Aorta (tissue), 5 donors: ENCODE results near the gene ETFB. TPM values are rescaled to one million over a fixed set of nuclear protein-coding genes. Genes with fewer than 3 reads are reported as not detected.

ENCODE experiments used
- ATAC-seq: fragments of 200-7000 bp; cut with Tn5 transposase; one replicate; pipeline ENCODE4 v1.9.1; 2022; ENCODE audit warnings: moderate library complexity; ENCODE audit not compliant: low FRiP score
- DNase-seq, 2 donors: peaks; one replicate each; pipeline ENCODE4 v3.0.0-alpha.2; 2020
- H3K27ac ChIP-seq, 2 donors: one replicate each; pipeline ENCODE4 v1.5.1; 2013; ENCODE audit warnings: low read length in 2 of 2, mild to moderate bottlenecking in 2 of 2, moderate library complexity in 2 of 2, control low read depth in 1 of 2, inconsistent platforms in 1 of 2, low read depth in 1 of 2
- H3K27me3 ChIP-seq, 2 donors: one replicate each; pipeline ENCODE4 v1.6.1; 2013; ENCODE audit warnings: control low read depth in 1 of 2, low read length in 1 of 2, mild to moderate bottlenecking in 1 of 2, moderate library complexity in 1 of 2; ENCODE audit not compliant: insufficient read depth in 2 of 2, control insufficient read depth in 1 of 2
- H3K36me3 ChIP-seq, 2 donors: one replicate each; pipeline ENCODE4 v1.6.1; 2013; ENCODE audit warnings: control low read depth in 1 of 2, low read length in 1 of 2, mild to moderate bottlenecking in 1 of 2; ENCODE audit not compliant: insufficient read depth in 2 of 2, control insufficient read depth in 1 of 2
- H3K4me1 ChIP-seq, 2 donors: one replicate each; pipeline ENCODE4 v1.6.1; 2013; ENCODE audit warnings: low read length in 2 of 2, control low read depth in 1 of 2, mild to moderate bottlenecking in 1 of 2, moderate library complexity in 1 of 2; ENCODE audit not compliant: insufficient read depth in 2 of 2, control insufficient read depth in 1 of 2
- H3K4me3 ChIP-seq, 2 donors: one replicate each; pipeline ENCODE4 v1.5.1; 2013; ENCODE audit warnings: low read length in 2 of 2, control low read depth in 1 of 2, mild to moderate bottlenecking in 1 of 2
- H3K9me3 ChIP-seq: one replicate; pipeline ENCODE4 v1.6.1; 2013; ENCODE audit warnings: mild to moderate bottlenecking, low read length; ENCODE audit not compliant: control insufficient read depth
- WGBS, 2 donors: extraction: QIAGEN DNeasy Blood & Tissue Kit; methylation state at CpG; one replicate each; pipeline ENCODE4 v1.1.7; 2013; 5-methylcytosine and 5-hydroxymethylcytosine counted together
- intact Hi-C, 2 donors: fragments of 100-400 bp; cut with DNase I; formaldehyde crosslinking; loops; one replicate each; pipeline versions ENCODE4 v1.14.2 to v1.15.0; 2022
- polyA plus RNA-seq, 2 donors: library from polyadenylated mRNA; stranded (reverse); fragments of 200-250 nt; gene quantifications; one replicate each; pipeline ENCODE4 v1.2.3, GENCODE V29; 2013
- total RNA-seq, 2 donors: library from RNA; stranded (reverse); fragmentation: NEBNext Ultra II Directional; extraction: Animal tissue kit (Norgen Biotek cat#: 25700); gene quantifications; one replicate each; pipeline ENCODE4 v1.2.1, GENCODE V29; 2021
- donor health status: healthy with polysubstance abuse.
- donor health status: Bipolar disorder and iron deficiency.
- donor health status: DM: no; HTN: no; CAD: no.
- donor health status: DM: no; HTN: no; CAD: no.
- donor health status: DM: yes; HTN: yes; CAD: no.

Gene ETFB
- total and polyA plus RNA-seq, 4 donors = 41.5 to 110 (median 73.4) TPM

DNA sequence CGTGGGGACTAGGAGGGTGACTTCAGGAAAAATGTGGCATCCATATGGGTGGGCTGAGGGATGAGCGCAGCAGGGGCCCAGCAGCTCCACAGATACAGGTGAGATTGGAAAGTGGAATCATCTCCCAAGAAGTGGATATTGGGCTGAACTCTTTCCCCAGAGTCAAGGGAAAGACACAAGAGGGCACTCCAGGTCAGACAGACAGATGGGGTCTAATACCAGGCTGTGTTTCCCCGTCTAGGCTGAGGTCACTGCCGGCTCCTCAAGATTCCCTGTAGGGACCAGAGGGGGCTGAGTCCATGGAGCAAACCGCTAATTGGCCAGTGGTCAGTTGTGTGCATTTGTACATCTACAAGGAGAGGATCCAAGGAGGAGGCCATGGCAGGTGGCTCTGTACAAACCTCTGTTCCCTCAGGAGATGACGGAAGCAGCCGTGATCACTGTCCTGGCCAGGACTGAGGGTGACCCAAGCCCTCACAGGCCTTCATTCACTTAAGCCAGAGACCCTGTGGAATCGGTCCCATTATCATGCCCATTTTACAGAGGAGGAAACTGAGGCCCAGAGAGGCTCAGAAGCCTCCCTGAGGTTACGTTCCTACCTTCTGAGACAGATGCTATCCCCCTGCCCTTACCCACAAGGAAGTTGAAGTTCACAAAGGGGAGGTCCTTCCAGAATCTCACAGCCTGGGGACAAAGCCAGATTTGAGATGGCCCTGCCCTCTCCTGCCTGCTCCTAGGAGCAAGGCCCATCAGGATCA is 69.7 kb downstream of the ETFB start:
- Histone ChIP-seq H3K4me1 (no peaks in the 10 kb centered on the region), H3K36me3 (no peaks in the 10 kb centered on the region), H3K27ac (no peak overlapping the region), H3K27me3 (no peaks in the 10 kb centered on the region), H3K4me3 (no peak overlapping the region), H3K9me3 (no peaks in the 10 kb centered on the region)
- 48 to 54% methylated on average over 9 of the region's 9 CpGs for WGBS, 2 donors
- no peak for ATAC-seq
- DNase-seq = no peak
- intact Hi-C loops = no loop called here

DNA sequence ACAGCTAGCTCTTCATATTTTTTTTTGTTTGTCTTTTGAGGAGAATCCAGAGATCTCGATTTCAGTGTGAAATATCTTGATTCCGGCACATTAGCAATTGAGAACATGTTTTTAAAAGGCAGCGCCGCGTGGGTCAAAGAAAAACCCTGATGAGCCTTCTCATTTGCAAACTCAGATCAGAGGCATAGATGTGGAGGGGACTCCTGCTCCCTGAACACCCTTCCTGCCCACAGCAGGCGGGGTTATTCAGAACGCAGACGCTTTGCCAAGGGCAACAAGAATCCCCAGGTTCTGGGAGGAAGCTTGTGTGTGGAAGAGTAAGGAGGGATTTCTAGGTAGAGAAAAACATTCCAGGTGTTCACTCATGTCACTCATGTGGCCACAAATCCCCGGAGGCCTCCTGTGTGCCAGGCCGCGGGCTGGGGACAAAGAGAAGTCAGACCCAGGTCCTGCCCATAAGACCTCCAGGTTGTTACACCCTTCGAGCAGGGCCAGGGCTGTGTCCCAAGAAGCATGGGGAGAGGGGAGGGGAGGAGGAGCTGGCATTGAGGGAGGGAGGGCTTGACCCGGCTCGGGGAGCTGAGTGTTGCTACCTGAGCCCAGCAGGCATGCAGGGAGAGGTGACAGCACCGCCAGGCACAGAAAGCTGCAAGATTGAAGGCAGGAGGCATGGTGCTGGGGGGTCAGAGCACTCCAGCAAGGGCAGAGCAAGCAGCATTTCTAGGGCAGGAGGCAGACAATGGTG is 70.6 kb downstream of the ETFB start:
- H3K27ac ChIP-seq = no peak overlapping the region
- DNase-seq (no peak), ATAC-seq (no peak)
- no peaks in the 10 kb centered on the region for H3K4me1 ChIP-seq
- intact Hi-C loops = no loop called here
- WGBS, 2 donors = 22 to 32% methylated on average over 15 of the region's 15 CpGs
- no peaks in the 10 kb centered on the region for H3K36me3 ChIP-seq
- H3K9me3 ChIP-seq = no peaks in the 10 kb centered on the region
- no peaks in the 10 kb centered on the region for H3K27me3 ChIP-seq
- no peak overlapping the region for H3K4me3 ChIP-seq

Other genes with a start within 250 kb of the ETFB start
- 10 to 100 TPM; 10.4 to 11.5 TPM for gene SIGLEC9, start 241.5 kb downstream of the ETFB start, total RNA-seq
- 1 to 10 TPM; 1.1 to 6.3 TPM for gene SIGLEC9, start 241.5 kb downstream of the ETFB start, polyA plus RNA-seq
- gene SIGLEC7, start 224.1 kb downstream of the ETFB start, total RNA-seq = 1 to 10 TPM; 3.0 to 4.5 TPM
- 1 to 10 TPM in 1 of 2 donors, under 1 TPM in 1; 0.97 to 2.3 TPM for gene SIGLEC7, start 224.1 kb downstream of the ETFB start, polyA plus RNA-seq
- 10 to 100 TPM in 1 of 2 donors, 1 to 10 TPM in 1; 7.7 to 15.0 TPM for gene CD33, start 141.3 kb downstream of the ETFB start, total RNA-seq
- 1 to 10 TPM; 1.4 to 7.9 TPM for gene CD33, start 141.3 kb downstream of the ETFB start, polyA plus RNA-seq
- gene SIGLECL1, start 115.3 kb downstream of the ETFB start, total RNA-seq = not detected
- gene SIGLECL1, start 115.3 kb downstream of the ETFB start, polyA plus RNA-seq = not detected
- gene IGLON5, start 54.7 kb downstream of the ETFB start, total RNA-seq = under 1 TPM; 0.24 to 0.26 TPM
- gene IGLON5, start 54.7 kb downstream of the ETFB start, polyA plus RNA-seq = under 1 TPM in 1 of 2 donors, not detected in 1; 0.13 TPM
- 1 to 10 TPM; 1.7 to 2.0 TPM for gene VSIG10L, start 24.2 kb downstream of the ETFB start, total RNA-seq
- gene VSIG10L, start 24.2 kb downstream of the ETFB start, polyA plus RNA-seq = 1 to 10 TPM in 1 of 2 donors, under 1 TPM in 1; 0.25 to 7.2 TPM
- under 1 TPM in 1 of 2 donors, not detected in 1; 0.87 TPM for gene CLDND2, start 2.6 kb upstream of the ETFB start, total RNA-seq
- 1 to 10 TPM; 2.0 to 3.5 TPM for gene CLDND2, start 2.6 kb upstream of the ETFB start, polyA plus RNA-seq
- 1 to 10 TPM; 3.3 to 6.7 TPM for gene NKG7, start 6.3 kb upstream of the ETFB start, total RNA-seq
- under 1 TPM; 0.38 to 0.59 TPM for gene NKG7, start 6.3 kb upstream of the ETFB start, polyA plus RNA-seq
- not detected for gene LIM2, start 21.6 kb upstream of the ETFB start, total RNA-seq
- not detected for gene LIM2, start 21.6 kb upstream of the ETFB start, polyA plus RNA-seq
- not detected for gene C19orf84, start 24.2 kb upstream of the ETFB start, total RNA-seq
- gene C19orf84, start 24.2 kb upstream of the ETFB start, polyA plus RNA-seq = not detected
- gene SIGLEC10, start 51.3 kb upstream of the ETFB start, total RNA-seq = 1 to 10 TPM; 4.0 to 4.6 TPM
- gene SIGLEC10, start 51.3 kb upstream of the ETFB start, polyA plus RNA-seq = 1 to 10 TPM; 1.2 to 4.6 TPM
- under 1 TPM; 0.16 to 0.69 TPM for gene SIGLEC8, start 92.1 kb upstream of the ETFB start, total RNA-seq
- 1 to 10 TPM in 1 of 2 donors, under 1 TPM in 1; 0.15 to 1.1 TPM for gene SIGLEC8, start 92.1 kb upstream of the ETFB start, polyA plus RNA-seq
- not detected for gene CEACAM18, start 112.2 kb upstream of the ETFB start, total RNA-seq
- gene CEACAM18, start 112.2 kb upstream of the ETFB start, polyA plus RNA-seq = under 1 TPM in 1 of 2 donors, not detected in 1; 0.63 TPM
- gene SIGLEC12, start 135.4 kb upstream of the ETFB start, total RNA-seq = 1 to 10 TPM in 1 of 2 donors, not detected in 1; 2.0 TPM
- gene SIGLEC12, start 135.4 kb upstream of the ETFB start, polyA plus RNA-seq = under 1 TPM in 1 of 2 donors, not detected in 1; 0.75 TPM
- gene SIGLEC6, start 165.3 kb upstream of the ETFB start, total RNA-seq = 1 to 10 TPM in 1 of 2 donors, under 1 TPM in 1; 0.52 to 2.9 TPM
- gene SIGLEC6, start 165.3 kb upstream of the ETFB start, polyA plus RNA-seq = not detected
- gene ZNF175, start 204.9 kb upstream of the ETFB start, total RNA-seq = 10 to 100 TPM; 15.1 to 16.6 TPM
- 1 to 10 TPM; 1.8 to 3.1 TPM for gene ZNF175, start 204.9 kb upstream of the ETFB start, polyA plus RNA-seq